CD14-positive monocyte (primary cell): ENCODE data around the gene RFX7. TPM values are rescaled to one million over a fixed set of nuclear protein-coding genes. Genes with fewer than 3 reads are reported as not detected.

Source experiments
- DNase-seq, 3 donors: peaks; one replicate each; pipeline ENCODE4 v3.0.0-alpha.2; 2011 to 2022
- H2AFZ ChIP-seq: 2 replicates; pipeline ENCODE4 v1.6.0; 2012; ENCODE audit warnings: mild to moderate bottlenecking, low read depth, low read length, inconsistent platforms; ENCODE audit not compliant: insufficient read depth, poor library complexity, severe bottlenecking
- H3K27ac ChIP-seq, 2 donors: 1 replicate in 1 of 2; 2 replicates in 1 of 2; pipeline ENCODE4 v1.5.1; 2012 to 2013; ENCODE audit warnings: low read length in 2 of 2, control low read depth in 1 of 2, inconsistent platforms in 1 of 2, low read depth in 1 of 2, mild to moderate bottlenecking in 1 of 2
- H3K27me3 ChIP-seq, 2 donors: one replicate each; pipeline versions ENCODE4 v1.6.0 to v1.6.1; 2011 to 2013; ENCODE audit warnings: low read length in 2 of 2; ENCODE audit not compliant: control insufficient read depth in 2 of 2, insufficient read depth in 2 of 2
- H3K36me3 ChIP-seq, 2 donors: replicated peaks in 1 of 2; 1 replicate in 1 of 2; 2 replicates in 1 of 2; pipeline versions ENCODE4 v1.5.1 to v1.6.1; 2012 to 2013; ENCODE audit warnings: low read length in 2 of 2, control low read depth in 1 of 2, inconsistent platforms in 1 of 2, mild to moderate bottlenecking in 1 of 2; ENCODE audit not compliant: insufficient read depth in 2 of 2, control insufficient read depth in 1 of 2
- H3K4me1 ChIP-seq, 2 donors: 1 replicate in 1 of 2; 2 replicates in 1 of 2; pipeline versions ENCODE4 v1.5.1 to v1.6.1; 2012 to 2013; ENCODE audit warnings: low read length in 2 of 2, control low read depth in 1 of 2, inconsistent platforms in 1 of 2, mild to moderate bottlenecking in 1 of 2, moderate library complexity in 1 of 2; ENCODE audit not compliant: insufficient read depth in 2 of 2, control insufficient read depth in 1 of 2
- H3K4me2 ChIP-seq: replicated peaks from 2 replicates; pipeline ENCODE3; 2012; ENCODE audit warnings: low read length, moderate library complexity, mild to moderate bottlenecking; ENCODE audit not compliant: poor library complexity, severe bottlenecking; ENCODE audit errors: extremely low read depth
- H3K4me3 ChIP-seq, 3 experiments: fragments of 200-600 bp in 1 of 3; sonication (generic) in 1 of 3; replicated peaks in 1 of 3; 1 replicate in 2 of 3; 2 replicates in 1 of 3; pipeline ENCODE4 v1.5.1; 2011 to 2013; ENCODE audit warnings: low read length in 3 of 3, mild to moderate bottlenecking in 3 of 3, control low read depth in 2 of 3, low read depth in 2 of 3, inconsistent platforms in 1 of 3, moderate library complexity in 1 of 3
- H3K79me2 ChIP-seq: 2 replicates; pipeline ENCODE4 v1.6.0; 2012; ENCODE audit warnings: mild to moderate bottlenecking, control low read depth, inconsistent platforms, low read length, moderate library complexity; ENCODE audit not compliant: insufficient read depth
- H3K9ac ChIP-seq: 2 replicates; pipeline ENCODE4 v1.6.0; 2017; ENCODE audit warnings: low read length, mild to moderate bottlenecking; ENCODE audit not compliant: insufficient read depth, poor library complexity, severe bottlenecking
- H3K9me3 ChIP-seq, 2 donors: replicated peaks in 1 of 2; 1 replicate in 1 of 2; 2 replicates in 1 of 2; pipeline versions ENCODE4 v1.5.1 to v1.6.1; 2012 to 2013; ENCODE audit warnings: low read length in 2 of 2, control low read depth in 1 of 2; ENCODE audit not compliant: control insufficient read depth in 1 of 2, insufficient read depth in 1 of 2
- H4K20me1 ChIP-seq: 2 replicates; pipeline ENCODE4 v1.6.0; 2012; ENCODE audit warnings: mild to moderate bottlenecking, low read length, control low read depth, moderate library complexity; ENCODE audit not compliant: insufficient read depth
- H3K27ac Mint-ChIP-seq, 7 donors: one replicate each; pipeline ENCODE4 v1.8.0; 2020; ENCODE audit warnings: mild to moderate bottlenecking in 7 of 7, mixed read lengths in 7 of 7, moderate library complexity in 6 of 7, inconsistent platforms in 2 of 7
- H3K27me3 Mint-ChIP-seq, 3 donors: one replicate each; pipeline ENCODE4 v1.8.0; 2021 to 2022; ENCODE audit warnings: low read depth in 3 of 3, mild to moderate bottlenecking in 3 of 3, mixed read lengths in 3 of 3, moderate library complexity in 3 of 3, inconsistent platforms in 1 of 3
- H3K36me3 Mint-ChIP-seq, 2 donors: one replicate each; pipeline ENCODE4 v1.8.0; 2020; ENCODE audit warnings: mixed read lengths in 2 of 2, inconsistent platforms in 1 of 2, mild to moderate bottlenecking in 1 of 2
- H3K4me1 Mint-ChIP-seq: one replicate; pipeline ENCODE4 v1.8.0; 2020; ENCODE audit warnings: mild to moderate bottlenecking, mixed read lengths
- H3K4me3 Mint-ChIP-seq, 2 donors: one replicate each; pipeline ENCODE4 v1.8.0; 2020; ENCODE audit warnings: mild to moderate bottlenecking in 2 of 2, mixed read lengths in 2 of 2, moderate library complexity in 1 of 2
- H3K9me3 Mint-ChIP-seq, 7 donors: one replicate each; pipeline ENCODE4 v1.8.0; 2020 to 2022; ENCODE audit warnings: mixed read lengths in 7 of 7, mild to moderate bottlenecking in 6 of 7, moderate library complexity in 6 of 7, inconsistent platforms in 2 of 7
- CTCF ChIP-seq: fragments of 200-600 bp; IDR thresholded peaks from one replicate; pipeline ENCODE4 v1.8.0; 2022; ENCODE audit warnings: antibody characterized with exemption, mild to moderate bottlenecking
- WGBS: methylation state at CpG from one replicate; pipeline ENCODE4 v1.1.5; 2013; ENCODE audit warnings: missing lambda C conversion rate; ENCODE audit not compliant: insufficient coverage; 5-methylcytosine and 5-hydroxymethylcytosine counted together
- intact Hi-C, 2 donors: fragments of 100-400 bp; cut with micrococcal nuclease; formaldehyde crosslinking; loops; one replicate each; pipeline versions ENCODE4 v1.15.0 to v1.15.1; 2023
- polyA plus RNA-seq, 3 donors: library from polyadenylated mRNA; depleted of rRNA in 1 of 3; unstranded in 2 of 3; stranded (reverse) in 1 of 3; fragments of 300-500 nt in 2 of 3; fragments of >200 nt in 1 of 3; fragmentation: Illumina TruSeq in 2 of 3; gene quantifications; 1 replicate in 2 of 3; 2 replicates in 1 of 3; pipeline ENCODE4 v1.2.3, GENCODE V29; 2012 to 2021

Gene RFX7
- polyA plus RNA-seq, 3 donors: 1.0 to 2.9 (median 1.2) TPM

DNA sequence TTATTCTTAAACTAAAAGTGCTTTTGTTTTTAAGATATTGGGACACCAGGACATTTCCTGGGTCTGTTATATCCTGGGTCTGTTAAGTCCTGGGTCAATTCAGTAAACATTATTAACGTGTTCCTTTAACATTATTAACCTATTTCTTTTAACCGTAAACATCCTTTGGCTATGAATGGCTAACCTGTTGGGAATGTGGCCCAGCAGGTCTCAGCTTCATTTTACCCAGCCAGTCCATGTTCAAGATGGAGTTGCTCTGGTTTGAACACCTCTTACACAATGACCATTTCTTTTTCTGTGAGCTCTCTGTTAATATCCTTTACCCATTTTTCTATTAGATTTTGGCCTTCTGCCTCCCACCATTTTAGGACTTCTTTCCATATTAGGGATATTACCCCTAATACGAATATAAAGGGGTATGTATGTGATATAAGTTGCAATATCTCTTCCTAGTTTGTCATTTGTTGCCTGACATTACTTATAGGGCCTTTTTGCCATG is 161.4 kb downstream of the RFX7 start:
- no peak overlapping the region for H3K4me3 Mint-ChIP-seq
- no peaks in the 10 kb centered on the region for H3K79me2 ChIP-seq
- H4K20me1 ChIP-seq: no peaks in the 10 kb centered on the region
- no peak overlapping the region for H3K9ac ChIP-seq
- no peak for DNase-seq
- H3K36me3 ChIP-seq: no peaks in the 10 kb centered on the region
- intact Hi-C loops: no loop called here
- no peak overlapping the region for H3K27ac ChIP-seq
- no CpG with 5 or more reads among the region's 3 CpGs for WGBS
- H3K27ac Mint-ChIP-seq: no peak overlapping the region
- TF ChIP-seq CTCF: no peak
- no peaks in the 10 kb centered on the region for H3K27me3 ChIP-seq
- H3K4me3 ChIP-seq: no peak overlapping the region
- H3K9me3 ChIP-seq: no peaks in the 10 kb centered on the region
- H3K36me3 Mint-ChIP-seq: no peaks in the 10 kb centered on the region
- H3K9me3 Mint-ChIP-seq: peaks cover 4 to 18% (median 14%) of the 10 kb centered on the region in 7 donors
- peaks cover 17% of the 10 kb centered on the region in 2 donors for H3K4me1 ChIP-seq
- peaks cover 16% of the 10 kb centered on the region for H3K4me1 Mint-ChIP-seq
- H2AFZ ChIP-seq: no peak overlapping the region
- no peak overlapping the region for H3K4me2 ChIP-seq
- H3K27me3 Mint-ChIP-seq: no peaks in the 10 kb centered on the region

DNA sequence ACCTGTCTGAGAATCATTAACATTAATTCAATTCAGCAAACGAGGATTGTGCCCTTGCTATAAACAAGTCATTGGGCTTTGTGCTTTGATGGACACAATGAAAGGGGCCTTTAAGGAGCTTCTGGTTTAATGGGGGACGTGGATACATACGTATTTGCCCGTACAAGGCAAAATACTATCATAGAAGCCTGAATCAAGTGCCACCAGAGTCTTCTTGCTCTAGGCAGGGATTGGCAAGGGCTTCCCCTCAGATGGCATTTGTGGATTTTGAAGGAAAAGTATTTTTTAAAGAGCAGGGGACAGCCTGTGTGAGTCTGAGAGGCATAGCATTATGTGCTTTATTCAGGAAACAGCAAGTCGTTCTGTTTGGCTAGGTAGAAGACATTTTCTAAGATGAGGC is 166.6 kb downstream of the RFX7 start:
- peaks cover 0 to 3% (median 0%) of the 10 kb centered on the region in 3 donors for H3K27me3 Mint-ChIP-seq
- no peaks in the 10 kb centered on the region for H3K9me3 ChIP-seq
- no peak for TF ChIP-seq CTCF
- no peaks in the 10 kb centered on the region for H3K79me2 ChIP-seq
- H3K9ac ChIP-seq: no peak overlapping the region
- no peaks in the 10 kb centered on the region for H3K36me3 ChIP-seq
- H3K4me3 ChIP-seq: no peak overlapping the region
- no peaks in the 10 kb centered on the region for H3K36me3 Mint-ChIP-seq
- H3K9me3 Mint-ChIP-seq: peaks cover 4 to 14% (median 5%) of the 10 kb centered on the region in 7 donors
- no peak overlapping the region for H3K27ac Mint-ChIP-seq
- no peak overlapping the region for H3K4me3 Mint-ChIP-seq
- no peaks in the 10 kb centered on the region for H4K20me1 ChIP-seq
- no peak for DNase-seq
- WGBS: 84% methylated on average over 2 of the region's 5 CpGs
- no peaks in the 10 kb centered on the region for H3K27me3 ChIP-seq
- H3K27ac ChIP-seq: no peak overlapping the region
- intact Hi-C loops: no loop called here
- H3K4me1 ChIP-seq: no peaks in the 10 kb centered on the region
- H2AFZ ChIP-seq: no peak overlapping the region
- no peak overlapping the region for H3K4me2 ChIP-seq
- no peaks in the 10 kb centered on the region for H3K4me1 Mint-ChIP-seq
